Measurements from ENCODE around the gene ZFY. TPM values are rescaled to one million over a fixed set of nuclear protein-coding genes. Genes with fewer than 3 reads are reported as not detected.
A peak's percentile ranks its signal among the peaks of the same experiment; 100 is the strongest.
"Not testable (repeated sequence)": the region's sequence is repeated elsewhere in the genome, so short reads cannot be mapped to it uniquely, and the experiment has no call there.

The ZFY gene
- total RNA-seq, 1 experiment from 2014 or later, result 4.3 TPM

GRCh38 chrY:2952912-2953311 is 17.7 kb downstream of the ZFY start:
- Histone ChIP-seq H3K27ac (no peak overlapping the region), H3K4me3 (no peak overlapping the region), H3K4me1 (no peaks in the 10 kb centered on the region), H3K27me3 (no peaks in the 10 kb centered on the region), H3K9me3 (replicated peaks) (no peaks in the 10 kb centered on the region), H3K36me3 (no peaks in the 10 kb centered on the region)
- DNase-seq, result no peak

GRCh38 chrY:2954735-2955134 is 19.6 kb downstream of the ZFY start:
- no peaks in the 10 kb centered on the region for H3K36me3 ChIP-seq
- no peaks in the 10 kb centered on the region for H3K27me3 ChIP-seq
- DNase-seq, result no peak
- no peak overlapping the region for H3K27ac ChIP-seq
- H3K9me3 ChIP-seq (replicated peaks), result no peaks in the 10 kb centered on the region
- no peaks in the 10 kb centered on the region for H3K4me1 ChIP-seq
- H3K4me3 ChIP-seq, result no peak overlapping the region

GRCh38 chrY:2955561-2955960 is 20.4 kb downstream of the ZFY start:
- H3K4me3 ChIP-seq, result no peak overlapping the region
- H3K9me3 ChIP-seq (replicated peaks), result no peaks in the 10 kb centered on the region
- H3K36me3 ChIP-seq, result no peaks in the 10 kb centered on the region
- no peaks in the 10 kb centered on the region for H3K4me1 ChIP-seq
- H3K27ac ChIP-seq, result no peak overlapping the region
- no peak for DNase-seq
- no peaks in the 10 kb centered on the region for H3K27me3 ChIP-seq

GRCh38 chrY:2962061-2962460 is 26.9 kb downstream of the ZFY start:
- no peak for DNase-seq
- Histone ChIP-seq H3K9me3 (replicated peaks) (no peaks in the 10 kb centered on the region), H3K36me3 (no peaks in the 10 kb centered on the region), H3K27ac (no peak overlapping the region), H3K4me1 (no peaks in the 10 kb centered on the region), H3K27me3 (no peaks in the 10 kb centered on the region), H3K4me3 (no peak overlapping the region)

- no peak overlapping the region for H3K27ac ChIP-seq
- no peaks in the 10 kb centered on the region for H3K27me3 ChIP-seq
- no peaks in the 10 kb centered on the region for H3K9me3 ChIP-seq (replicated peaks)
- DNase-seq, result no peak
- H3K4me1 ChIP-seq, result no peaks in the 10 kb centered on the region
- H3K36me3 ChIP-seq, result no peaks in the 10 kb centered on the region
- H3K4me3 ChIP-seq, result no peak overlapping the region
Observed at GRCh38 chrY:2964814-2965213, 29.6 kb downstream of the ZFY start.

DNA sequence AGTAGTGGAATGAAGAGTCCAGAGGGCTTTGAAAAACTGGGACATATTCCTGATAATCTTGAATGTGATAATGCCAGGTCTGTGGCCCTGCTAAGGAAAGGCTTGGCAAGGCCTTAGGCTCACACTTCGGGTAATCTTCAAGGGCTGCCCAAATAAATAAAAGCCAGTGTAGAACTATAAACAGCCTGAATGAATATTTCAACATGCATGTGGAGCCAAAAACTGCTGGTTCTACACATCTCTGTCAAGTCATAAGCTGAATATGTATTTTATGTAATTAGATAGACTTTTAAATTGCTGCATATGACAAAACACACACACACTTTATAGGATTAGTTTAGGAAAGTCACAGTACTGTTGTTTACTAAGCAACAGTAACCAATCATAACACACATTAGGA is 30.4 kb downstream of the ZFY start:
- no peak overlapping the region for H3K27ac ChIP-seq
- no peaks in the 10 kb centered on the region for H3K9me3 ChIP-seq (replicated peaks)
- no peaks in the 10 kb centered on the region for H3K36me3 ChIP-seq
- no peaks in the 10 kb centered on the region for H3K27me3 ChIP-seq
- no peak overlapping the region for H3K4me3 ChIP-seq
- H3K4me1 ChIP-seq, result no peaks in the 10 kb centered on the region
- DNase-seq, result no peak

- no peaks in the 10 kb centered on the region for H3K4me1 ChIP-seq
- no peak overlapping the region for H3K27ac ChIP-seq
- H3K9me3 ChIP-seq (replicated peaks), result no peaks in the 10 kb centered on the region
- no peaks in the 10 kb centered on the region for H3K27me3 ChIP-seq
- no peaks in the 10 kb centered on the region for H3K36me3 ChIP-seq
- no peak for DNase-seq
- no peak overlapping the region for H3K4me3 ChIP-seq
Observed at GRCh38 chrY:2969561-2969960, 34.4 kb downstream of the ZFY start.

- H3K4me3 ChIP-seq, result no peak overlapping the region
- no peaks in the 10 kb centered on the region for H3K27me3 ChIP-seq
- H3K4me1 ChIP-seq, result no peaks in the 10 kb centered on the region
- DNase-seq, result no peak
- H3K36me3 ChIP-seq, result no peaks in the 10 kb centered on the region
- H3K9me3 ChIP-seq (replicated peaks), result no peaks in the 10 kb centered on the region
- no peak overlapping the region for H3K27ac ChIP-seq
Observed at GRCh38 chrY:2972708-2973107, 37.5 kb downstream of the ZFY start.

- Histone ChIP-seq H3K27ac (no peak overlapping the region), H3K27me3 (no peaks in the 10 kb centered on the region), H3K36me3 (no peaks in the 10 kb centered on the region), H3K4me3 (no peak overlapping the region), H3K9me3 (replicated peaks) (no peaks in the 10 kb centered on the region), H3K4me1 (no peaks in the 10 kb centered on the region)
- no peak for DNase-seq
Observed at GRCh38 chrY:2973110-2973751, 38.0 kb downstream of the ZFY start.

- H3K36me3 ChIP-seq, result no peaks in the 10 kb centered on the region
- no peaks in the 10 kb centered on the region for H3K4me1 ChIP-seq
- no peak overlapping the region for H3K27ac ChIP-seq
- H3K27me3 ChIP-seq, result no peaks in the 10 kb centered on the region
- no peaks in the 10 kb centered on the region for H3K9me3 ChIP-seq (replicated peaks)
- H3K4me3 ChIP-seq, result no peak overlapping the region
- DNase-seq, result no peak
Observed at GRCh38 chrY:2979283-2979682, 44.1 kb downstream of the ZFY start.

DNA sequence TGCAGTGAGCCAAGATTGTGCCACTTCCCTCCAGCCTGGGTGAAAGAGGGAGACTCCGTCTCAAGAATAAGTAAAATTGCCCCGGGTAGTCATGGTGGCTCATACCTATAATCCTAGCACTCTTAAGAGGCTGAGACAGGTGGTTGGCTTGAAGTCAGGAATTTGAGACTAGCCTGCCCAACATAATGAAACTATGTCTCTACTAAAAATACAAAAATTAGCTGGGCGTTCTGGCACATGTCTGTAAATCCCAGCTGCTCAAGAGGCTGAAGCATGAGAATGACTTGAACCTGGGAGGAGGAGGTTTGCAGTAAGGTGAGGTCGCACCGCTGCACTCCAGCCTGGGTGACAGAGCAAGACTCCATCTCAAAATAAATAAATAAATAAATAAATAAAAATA is 49.3 kb downstream of the ZFY start:
- DNase-seq, result peak; percentile 1 to 20
- Histone ChIP-seq H3K36me3 (no peaks in the 10 kb centered on the region), H3K4me1 (no peaks in the 10 kb centered on the region), H3K27me3 (no peaks in the 10 kb centered on the region), H3K4me3 (no peak overlapping the region), H3K9me3 (replicated peaks) (no peaks in the 10 kb centered on the region), H3K27ac (no peak overlapping the region)

DNA sequence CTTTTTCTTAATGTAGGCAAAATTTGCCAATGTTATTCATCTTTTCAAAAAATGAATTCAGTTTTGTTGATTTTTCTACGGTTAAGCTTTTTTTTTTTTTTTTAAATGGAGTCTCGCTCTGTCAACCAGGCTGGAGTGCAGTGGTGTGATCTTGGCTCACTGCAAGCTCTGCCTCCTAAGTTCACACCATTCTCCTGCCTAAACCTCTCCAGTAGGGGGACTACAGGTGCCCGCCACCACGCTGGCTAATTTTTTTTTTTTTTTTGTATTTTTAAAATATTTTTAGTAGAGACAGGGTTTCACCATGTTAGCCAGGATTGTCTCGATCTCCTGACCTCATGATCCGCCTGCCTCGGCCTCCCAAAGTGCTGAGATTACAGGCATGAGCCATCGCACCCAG is 52.0 kb downstream of the ZFY start:
- DNase-seq; H3K9me3 ChIP-seq (replicated peaks); H3K4me1 ChIP-seq; H3K36me3 ChIP-seq; H3K27ac ChIP-seq; H3K4me3 ChIP-seq; H3K27me3 ChIP-seq: not testable (repeated sequence)

DNA sequence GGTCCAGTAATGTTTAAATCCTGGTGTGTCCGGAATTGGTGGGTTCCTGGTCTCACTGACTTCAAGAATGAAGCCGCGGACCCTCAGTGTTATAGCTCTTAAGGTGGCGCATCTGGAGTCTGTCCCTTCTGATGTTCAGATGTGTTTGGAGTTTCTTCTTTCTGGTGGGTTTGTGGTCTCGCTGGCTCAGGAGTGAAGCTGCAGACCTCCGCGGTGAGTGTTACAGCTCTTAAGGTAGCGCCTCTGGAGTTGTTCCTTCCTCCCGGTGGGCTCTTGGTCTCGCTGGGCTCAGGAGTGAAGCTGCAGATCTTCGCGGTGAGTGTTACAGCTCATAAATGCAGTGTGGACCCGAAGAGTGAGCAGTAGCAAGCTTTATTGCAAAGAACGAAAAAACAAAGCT is 62.2 kb downstream of the ZFY start:
- not testable (repeated sequence) for H3K9me3 ChIP-seq (replicated peaks); H3K27ac ChIP-seq; H3K4me1 ChIP-seq; DNase-seq; H3K27me3 ChIP-seq; H3K36me3 ChIP-seq; H3K4me3 ChIP-seq

- no peaks in the 10 kb centered on the region for H3K9me3 ChIP-seq (replicated peaks)
- no peak overlapping the region for H3K4me3 ChIP-seq
- no peak for DNase-seq
- no peak overlapping the region for H3K27ac ChIP-seq
- no peaks in the 10 kb centered on the region for H3K27me3 ChIP-seq
- no peaks in the 10 kb centered on the region for H3K4me1 ChIP-seq
- H3K36me3 ChIP-seq, result no peaks in the 10 kb centered on the region
Observed at GRCh38 chrY:3002190-3002589, 67.0 kb downstream of the ZFY start.

GRCh38 chrY:3002680-3003515 is 67.7 kb downstream of the ZFY start:
- no peak for DNase-seq
- Histone ChIP-seq H3K4me1 (no peaks in the 10 kb centered on the region), H3K4me3 (peak overlapping the region; percentile 33), H3K36me3 (no peaks in the 10 kb centered on the region), H3K27me3 (no peaks in the 10 kb centered on the region), H3K9me3 (replicated peaks) (no peaks in the 10 kb centered on the region), H3K27ac (no peak overlapping the region)

DNA sequence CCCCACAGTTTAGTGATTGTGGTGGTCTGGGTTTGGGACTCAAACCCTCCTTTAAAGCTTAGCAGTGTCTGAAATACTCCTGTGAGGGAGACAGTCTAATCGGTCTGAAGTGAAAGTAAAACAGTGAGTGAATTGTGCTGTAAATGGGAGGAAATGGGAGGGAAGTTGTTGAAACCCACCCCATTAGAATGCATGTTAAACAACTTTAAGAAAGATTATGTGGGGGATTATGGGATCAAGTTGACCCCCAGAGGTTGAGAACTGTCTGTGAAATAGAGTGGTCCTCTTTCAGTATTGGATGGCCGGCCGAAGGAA is 68.3 kb downstream of the ZFY start:
- DNase-seq, result peak in 1 of 2 experiments; percentile 1

More for the DNA sequence above, 68.3 kb downstream of the ZFY start:
- H3K27ac ChIP-seq, result no peak overlapping the region
- no peaks in the 10 kb centered on the region for H3K4me1 ChIP-seq
- peak overlapping the region; percentile 33 for H3K4me3 ChIP-seq
- H3K9me3 ChIP-seq (replicated peaks), result no peaks in the 10 kb centered on the region
- no peaks in the 10 kb centered on the region for H3K27me3 ChIP-seq
- H3K36me3 ChIP-seq, result no peaks in the 10 kb centered on the region
